Measurements from ENCODE around the gene NSF. TPM values are rescaled to one million over a fixed set of nuclear protein-coding genes. Genes with fewer than 3 reads are reported as not detected.
"Not testable (repeated sequence)": the region's sequence is repeated elsewhere in the genome, so short reads cannot be mapped to it uniquely, and the experiment has no call there.

NSF gene
- total and polyA plus RNA-seq, 7 donors = 15.0 to 41.8 (median 30.0) TPM

DNA sequence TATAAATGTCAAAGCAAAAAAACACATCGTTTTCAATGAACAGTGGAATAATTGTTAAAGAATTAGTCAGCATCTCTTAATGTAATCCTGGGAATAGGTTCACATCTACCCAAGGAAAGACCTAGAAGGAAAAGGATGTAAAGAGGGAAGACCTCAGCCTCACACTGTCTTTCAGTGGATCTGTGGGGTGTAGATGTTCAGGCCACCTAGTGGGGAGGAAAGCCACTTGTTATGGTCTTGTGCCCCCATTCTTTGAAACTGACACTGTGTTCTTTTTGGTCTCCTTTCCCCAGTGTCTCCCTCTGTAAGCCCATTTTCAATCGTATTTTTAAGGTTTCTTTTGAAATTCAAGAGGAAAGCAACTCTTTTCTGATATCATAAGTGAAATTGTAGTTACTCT is 56.8 kb downstream of the NSF start:
- H3K27me3 ChIP-seq; DNase-seq; H3K9me3 ChIP-seq; H3K36me3 ChIP-seq; H3K4me1 ChIP-seq; intact Hi-C loops (cut with DNase I); H3K27ac ChIP-seq; H3K4me3 ChIP-seq: not testable (repeated sequence)
- no CpG with 5 or more reads among the region's 2 CpGs for WGBS, 2 donors

DNA sequence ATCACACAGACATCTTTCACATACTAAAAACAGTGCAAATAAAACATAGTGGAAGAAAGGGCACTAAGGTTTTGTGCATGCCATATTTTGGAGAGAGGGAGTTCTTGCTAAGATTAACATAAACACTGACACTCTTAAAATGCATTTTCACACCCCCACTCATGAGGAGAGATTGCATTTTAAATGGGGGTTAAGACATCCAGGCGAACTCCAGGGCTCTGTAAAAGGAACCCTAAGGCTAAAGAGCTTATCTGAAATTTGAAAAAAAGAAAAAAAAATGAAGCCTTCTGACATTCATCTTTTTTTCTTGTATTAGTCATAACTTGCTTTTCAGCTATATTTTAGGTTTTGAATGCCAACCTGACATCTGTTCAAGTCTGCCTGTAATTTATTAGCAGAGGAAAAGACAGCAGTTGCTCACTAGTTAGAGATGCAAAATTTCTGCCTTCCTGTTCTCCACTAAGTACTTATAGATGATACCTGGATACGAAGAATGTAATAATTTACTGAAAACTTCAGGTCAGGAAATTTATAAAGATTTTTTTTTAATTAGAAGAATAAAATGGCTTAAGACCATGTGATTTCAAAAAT is 57.3 kb downstream of the NSF start:
- not testable (repeated sequence) for H3K9me3 ChIP-seq

DNA sequence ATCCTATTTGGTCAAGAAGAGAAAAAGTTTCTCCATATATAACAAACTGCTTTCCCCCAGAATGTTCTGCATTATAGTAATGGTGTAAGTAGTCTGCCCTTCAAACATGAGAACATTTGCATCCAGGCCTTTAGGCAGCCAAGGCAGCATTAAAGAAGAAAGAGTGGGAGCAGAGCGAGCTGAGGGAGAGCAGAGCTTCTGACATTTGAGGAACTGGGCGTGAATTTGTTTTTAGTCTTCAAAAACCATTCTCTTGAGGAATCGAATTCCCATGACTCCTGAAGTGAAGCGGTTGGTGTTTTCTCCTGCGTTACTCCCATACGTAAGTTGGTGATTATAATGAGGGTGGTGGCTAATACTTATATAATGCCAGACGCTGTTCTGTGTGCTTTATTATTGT is 58.8 kb downstream of the NSF start:
- 94 to 98% methylated on average over 7 of the region's 7 CpGs for WGBS, 2 donors
- H3K27me3 ChIP-seq; DNase-seq; H3K4me1 ChIP-seq; intact Hi-C loops (cut with DNase I); H3K27ac ChIP-seq; H3K9me3 ChIP-seq; H3K36me3 ChIP-seq; H3K4me3 ChIP-seq: not testable (repeated sequence)

More for the DNA sequence above, 57.3 kb downstream of the NSF start:
- H3K36me3 ChIP-seq; intact Hi-C loops (cut with DNase I); H3K4me3 ChIP-seq; H3K4me1 ChIP-seq; H3K27ac ChIP-seq; H3K27me3 ChIP-seq; DNase-seq: not testable (repeated sequence)
- no CpG with 5 or more reads among the region's 2 CpGs for WGBS, 2 donors

GRCh38 chr17:46652024-46652643 is 61.7 kb downstream of the NSF start:
- H3K4me3 ChIP-seq; DNase-seq; H3K36me3 ChIP-seq; H3K9me3 ChIP-seq; H3K27me3 ChIP-seq; intact Hi-C loops (cut with DNase I); H3K4me1 ChIP-seq; H3K27ac ChIP-seq: not testable (repeated sequence)
- WGBS, 2 donors = no CpG with 5 or more reads among the region's 7 CpGs

DNA sequence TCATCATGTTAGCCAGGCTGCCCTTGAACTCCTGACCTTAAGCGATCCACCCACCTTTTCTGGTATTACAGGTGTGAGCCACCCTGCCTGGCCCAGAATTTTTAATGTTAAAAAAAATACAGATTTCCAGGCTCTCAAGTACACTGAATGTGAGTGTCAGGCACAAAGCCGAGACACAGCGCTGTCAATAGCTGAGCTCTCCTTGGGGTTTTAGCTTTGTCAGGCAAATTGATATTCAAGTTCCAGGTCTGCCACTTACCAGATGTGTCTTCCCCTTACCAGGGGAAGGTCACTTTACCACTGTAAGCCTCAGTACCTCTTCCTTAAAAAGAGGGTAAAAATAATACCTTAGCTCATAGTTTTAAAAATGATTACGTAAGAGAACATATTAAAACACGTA is 67.8 kb downstream of the NSF start:
- WGBS, 2 donors = no CpG with 5 or more reads among the region's 5 CpGs
- DNase-seq; H3K4me1 ChIP-seq; intact Hi-C loops (cut with DNase I); H3K9me3 ChIP-seq; H3K36me3 ChIP-seq; H3K4me3 ChIP-seq; H3K27ac ChIP-seq; H3K27me3 ChIP-seq: not testable (repeated sequence)

GRCh38 chr17:46659702-46660101 is 69.2 kb downstream of the NSF start:
- H3K9me3 ChIP-seq; DNase-seq; intact Hi-C loops (cut with DNase I); H3K27ac ChIP-seq; H3K4me3 ChIP-seq; H3K4me1 ChIP-seq; H3K27me3 ChIP-seq; H3K36me3 ChIP-seq: not testable (repeated sequence)
- WGBS, 2 donors = no CpG with 5 or more reads among the region's 4 CpGs

DNA sequence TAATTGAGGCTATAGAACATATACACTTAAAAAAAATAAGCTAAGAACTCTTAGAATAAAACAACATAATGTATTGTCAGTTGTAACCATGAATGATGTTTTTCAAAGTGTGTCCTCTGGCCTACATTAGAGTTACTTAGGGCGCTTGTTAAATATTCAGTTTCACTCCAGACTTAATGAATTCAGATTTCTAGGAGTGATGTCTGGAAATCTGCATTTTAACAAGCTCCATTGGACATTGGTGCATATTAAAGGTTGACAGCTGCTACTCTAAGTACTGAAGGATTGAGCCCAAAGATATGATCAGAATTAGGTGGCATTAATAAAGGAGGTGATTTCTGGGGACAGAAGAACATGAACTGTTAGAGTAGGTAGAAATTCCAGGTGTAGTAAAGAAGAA is 72.7 kb downstream of the NSF start:
- H3K4me1 ChIP-seq; H3K4me3 ChIP-seq; H3K27me3 ChIP-seq; H3K9me3 ChIP-seq; H3K36me3 ChIP-seq; H3K27ac ChIP-seq; intact Hi-C loops (cut with DNase I); DNase-seq: not testable (repeated sequence)
- WGBS, 2 donors = no CpG with 5 or more reads among the region's 1 CpG

DNA sequence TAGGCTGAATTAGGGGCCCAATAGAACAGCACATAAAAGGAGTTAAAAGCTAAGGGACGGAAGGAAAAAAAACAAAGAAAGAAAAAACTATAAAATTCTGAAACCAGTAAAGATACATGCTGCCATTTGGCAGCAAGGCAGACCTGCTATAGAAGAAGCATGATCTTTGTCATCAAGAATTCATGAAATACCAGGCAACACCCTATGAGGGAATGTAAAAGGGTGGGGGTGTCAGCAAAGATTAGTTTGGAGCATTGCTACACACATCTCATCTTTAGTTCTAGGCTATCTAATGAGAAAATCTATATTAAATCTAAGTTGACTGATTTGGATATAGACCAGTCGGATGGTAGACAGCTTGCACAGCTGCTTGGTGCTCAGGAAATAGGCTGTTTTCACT is 73.1 kb downstream of the NSF start:
- H3K9me3 ChIP-seq; H3K36me3 ChIP-seq; intact Hi-C loops (cut with DNase I); H3K4me1 ChIP-seq; H3K4me3 ChIP-seq; DNase-seq; H3K27ac ChIP-seq; H3K27me3 ChIP-seq: not testable (repeated sequence)
- no CpG with 5 or more reads among the region's 2 CpGs for WGBS, 2 donors

DNA sequence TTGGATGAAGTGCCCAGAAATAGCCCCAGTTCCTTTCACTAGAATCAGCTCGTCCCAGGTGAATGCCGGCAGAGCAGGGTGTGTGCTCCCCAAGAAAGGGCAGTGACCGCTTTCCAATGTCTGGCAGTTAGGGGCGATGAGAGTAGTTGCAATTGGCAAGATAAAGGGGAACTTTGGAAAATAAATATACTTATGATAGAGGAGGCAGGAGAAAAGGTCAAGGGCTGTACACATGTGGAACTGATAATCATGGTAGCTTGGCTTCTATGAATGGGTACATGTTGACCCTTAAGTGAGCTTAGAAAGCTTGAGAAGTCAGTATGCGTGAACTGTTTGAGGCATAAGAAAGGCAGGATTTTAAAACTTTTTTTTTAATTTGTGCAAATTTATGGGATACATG is 75.5 kb downstream of the NSF start:
- DNase-seq; H3K27me3 ChIP-seq; H3K9me3 ChIP-seq; H3K27ac ChIP-seq; H3K36me3 ChIP-seq; intact Hi-C loops (cut with DNase I); H3K4me3 ChIP-seq; H3K4me1 ChIP-seq: not testable (repeated sequence)
- WGBS, 2 donors = 95 to 96% methylated on average over 4 of the region's 5 CpGs

DNA sequence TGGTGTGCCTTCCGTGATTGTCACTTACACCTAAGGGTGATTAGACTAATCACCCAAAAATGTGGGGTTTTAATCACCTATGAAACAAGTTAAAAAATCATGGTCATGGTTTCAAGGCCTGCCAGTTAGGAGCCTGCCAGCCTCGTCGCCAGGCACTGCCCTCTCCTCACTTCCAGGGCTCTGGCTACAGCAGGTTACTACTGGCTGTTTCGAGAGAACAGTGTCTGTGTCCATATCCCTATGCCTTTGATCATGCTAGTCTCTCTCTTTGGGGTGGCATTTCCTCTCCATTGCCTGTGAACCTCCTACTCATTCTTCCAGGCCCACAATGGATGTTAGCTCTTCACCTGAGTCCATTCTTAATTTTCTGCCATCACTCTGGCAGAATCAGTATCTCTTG is 80.3 kb downstream of the NSF start:
- intact Hi-C loops (cut with DNase I); H3K36me3 ChIP-seq; DNase-seq; H3K27me3 ChIP-seq; H3K27ac ChIP-seq; H3K9me3 ChIP-seq; H3K4me1 ChIP-seq; H3K4me3 ChIP-seq: not testable (repeated sequence)
- no CpG with 5 or more reads among the region's 4 CpGs for WGBS, 2 donors

- H3K9me3 ChIP-seq; DNase-seq; H3K27me3 ChIP-seq; H3K27ac ChIP-seq; H3K36me3 ChIP-seq; H3K4me1 ChIP-seq; H3K4me3 ChIP-seq; intact Hi-C loops (cut with DNase I): not testable (repeated sequence)
- WGBS, 2 donors = no CpG with 5 or more reads among the region's 2 CpGs
Observed at GRCh38 chr17:46672777-46673176, 82.3 kb downstream of the NSF start.

GRCh38 chr17:46677819-46678218 is 87.3 kb downstream of the NSF start:
- H3K9me3 ChIP-seq; intact Hi-C loops (cut with DNase I); H3K4me3 ChIP-seq: not testable (repeated sequence)

GRCh38 chr17:46683653-46684052 is 93.2 kb downstream of the NSF start:
- no CpG with 5 or more reads among the region's 2 CpGs for WGBS, 2 donors
- not testable (repeated sequence) for H3K4me3 ChIP-seq

More at GRCh38 chr17:46677819-46678218, 87.3 kb downstream of the NSF start:
- not testable (repeated sequence) for H3K4me1 ChIP-seq, H3K27ac ChIP-seq, H3K27me3 ChIP-seq, H3K36me3 ChIP-seq, DNase-seq

GRCh38 chr17:46685284-46685683 is 94.8 kb downstream of the NSF start:
- H3K27ac ChIP-seq; intact Hi-C loops (cut with DNase I); H3K4me1 ChIP-seq; DNase-seq; H3K4me3 ChIP-seq; H3K9me3 ChIP-seq; H3K27me3 ChIP-seq; H3K36me3 ChIP-seq: not testable (repeated sequence)
- 79 to 95% methylated on average over 3 of the region's 4 CpGs for WGBS, 2 donors

More at GRCh38 chr17:46683653-46684052, 93.2 kb downstream of the NSF start:
- H3K36me3 ChIP-seq; H3K27ac ChIP-seq; H3K9me3 ChIP-seq; H3K4me1 ChIP-seq; H3K27me3 ChIP-seq; intact Hi-C loops (cut with DNase I); DNase-seq: not testable (repeated sequence)
